GM21529 (cell line): Measurements from ENCODE around the gene ADSL.
"Not testable (repeated sequence)": the region's sequence is repeated elsewhere in the genome, so short reads cannot be mapped to it uniquely, and the experiment has no call there.

Experiments
- ATAC-seq: cut with Tn5 transposase; IDR thresholded peaks from one replicate; pipeline ENCODE4 v1.9.1; 2021; ENCODE audit not compliant: unreplicated experiment

Gene ADSL

GRCh38 chr22:40346185-40347118, at the start of gene ADSL:
ADSL (plus strand) TSS chr22:40346500; CDS start chr22:40346559, 59 bp downstream.
- ATAC-seq: peak; percentile 82

- no peak for ATAC-seq
These were observed 46.0 kb upstream of the ADSL start for GRCh38 chr22:40300316-40300715.

- ATAC-seq: peak; percentile 73
These were observed 45.2 kb upstream of the ADSL start for GRCh38 chr22:40300884-40301672.

GRCh38 chr22:40302149-40302548, 44.2 kb upstream of the ADSL start:
- no peak for ATAC-seq

GRCh38 chr22:40305625-40306024, 40.7 kb upstream of the ADSL start:
- ATAC-seq: no peak

- ATAC-seq: no peak
These were observed 37.2 kb upstream of the ADSL start for GRCh38 chr22:40308999-40309573.

DNA sequence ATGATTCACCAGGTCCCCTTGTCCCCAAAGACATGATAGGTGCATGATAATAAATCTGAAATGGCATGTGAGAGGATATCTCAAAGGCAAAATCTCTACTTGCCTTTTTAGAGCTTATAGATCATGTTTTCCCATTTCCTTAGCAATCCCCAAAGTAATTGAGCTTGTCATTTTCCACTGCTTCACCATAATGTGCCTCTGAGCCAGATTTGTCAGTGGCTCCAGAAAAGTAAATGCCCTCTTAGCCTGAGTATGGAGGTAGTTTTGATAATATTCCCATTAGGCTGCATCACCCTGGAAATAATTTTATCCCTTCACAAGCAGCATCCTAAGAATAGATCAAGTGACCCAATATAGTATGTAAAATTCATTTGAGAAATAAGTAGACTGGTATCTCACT, 36.7 kb upstream of the ADSL start:
- ATAC-seq: no peak

- no peak for ATAC-seq
These were observed 36.1 kb upstream of the ADSL start for GRCh38 chr22:40310081-40310767.

DNA sequence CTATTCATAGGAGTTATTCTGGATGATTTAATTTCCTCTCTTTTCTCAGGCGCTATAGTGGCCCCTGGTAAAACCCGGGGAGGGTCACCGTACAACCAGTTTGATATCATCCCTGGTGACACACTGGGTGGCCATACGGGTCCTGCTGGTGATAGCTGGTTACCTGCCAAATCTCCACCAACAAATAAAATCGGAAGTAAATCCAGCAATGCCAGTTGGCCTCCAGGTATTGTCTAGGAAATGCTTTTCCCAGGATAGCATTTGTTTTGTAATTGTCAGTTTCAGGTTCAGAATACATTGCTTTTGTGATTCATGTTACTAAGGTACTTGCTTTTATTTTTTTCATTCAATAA, 35.6 kb upstream of the ADSL start:
- ATAC-seq: no peak

- not testable (repeated sequence) for ATAC-seq
These were observed 34.7 kb upstream of the ADSL start for GRCh38 chr22:40311646-40312045.

GRCh38 chr22:40312050-40312449, 34.2 kb upstream of the ADSL start:
- no peak for ATAC-seq

DNA sequence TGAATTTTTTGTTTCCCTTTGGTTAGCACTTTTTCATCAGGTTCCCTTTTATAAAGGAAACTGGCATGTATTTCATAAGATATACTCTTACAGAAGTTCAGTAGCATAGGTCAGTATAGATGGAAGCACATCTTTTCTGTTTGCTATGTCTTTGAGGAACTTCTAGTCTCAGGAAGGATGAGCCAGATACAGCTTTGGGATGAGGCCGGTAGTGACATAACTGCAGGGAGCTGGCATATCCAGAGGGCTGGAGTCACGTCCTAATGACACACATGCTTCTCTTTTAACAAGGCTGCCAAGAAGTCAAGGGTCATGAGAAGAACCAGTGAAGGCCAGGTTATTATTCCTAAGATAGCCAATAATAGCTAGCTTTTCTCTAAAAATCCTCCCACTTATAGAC, 33.3 kb upstream of the ADSL start:
- no peak for ATAC-seq

GRCh38 chr22:40314041-40314440, 32.3 kb upstream of the ADSL start:
- ATAC-seq: no peak

DNA sequence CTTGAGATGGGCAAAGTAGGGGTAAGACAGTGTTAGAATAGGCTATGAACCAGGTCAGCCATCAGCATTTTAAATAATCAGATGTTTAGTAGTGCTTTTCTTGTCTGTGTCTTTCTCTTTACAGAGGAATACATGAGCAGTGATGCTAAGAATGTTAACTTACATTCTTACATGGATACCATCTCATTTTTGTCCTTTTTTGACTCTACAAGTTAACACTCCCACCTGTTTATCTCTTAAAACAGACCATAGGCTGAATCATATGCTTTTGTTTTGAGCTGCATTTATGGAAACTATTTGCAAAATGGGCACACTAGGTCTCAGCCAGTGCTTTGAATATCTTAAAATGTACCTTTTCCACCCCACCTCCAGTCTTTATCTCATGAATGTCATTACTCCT, 25.6 kb upstream of the ADSL start:
- no peak for ATAC-seq

GRCh38 chr22:40322021-40322420, 24.3 kb upstream of the ADSL start:
- ATAC-seq: no peak

DNA sequence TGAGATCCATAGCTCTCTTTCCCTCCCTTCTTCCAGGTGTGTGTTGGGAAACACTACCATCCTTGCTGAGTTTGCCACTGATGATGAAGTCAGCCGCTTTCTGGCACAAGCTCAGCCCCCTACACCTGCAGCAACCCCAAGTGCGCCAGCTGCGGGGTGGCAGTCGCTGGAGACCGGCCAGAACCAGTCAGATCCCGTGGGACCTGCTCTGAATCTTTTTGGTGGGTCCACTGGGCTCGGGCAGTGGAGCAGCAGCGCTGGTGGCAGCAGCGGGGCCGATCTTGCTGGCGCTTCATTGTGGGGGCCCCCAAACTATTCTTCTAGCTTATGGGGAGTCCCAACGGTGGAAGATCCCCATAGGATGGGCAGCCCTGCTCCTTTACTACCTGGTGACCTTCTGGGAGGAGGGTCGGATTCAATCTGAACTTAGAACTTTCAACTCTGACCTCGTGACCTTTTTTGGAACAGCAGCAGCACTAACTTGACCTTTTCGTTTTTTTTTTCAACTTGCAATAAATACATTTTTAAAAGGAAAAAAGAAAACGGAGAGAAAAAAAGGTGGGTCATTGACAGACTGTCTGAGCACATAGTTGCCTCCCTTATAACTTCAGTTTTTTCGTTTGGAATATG, 23.4 kb upstream of the ADSL start:
- no peak for ATAC-seq

DNA sequence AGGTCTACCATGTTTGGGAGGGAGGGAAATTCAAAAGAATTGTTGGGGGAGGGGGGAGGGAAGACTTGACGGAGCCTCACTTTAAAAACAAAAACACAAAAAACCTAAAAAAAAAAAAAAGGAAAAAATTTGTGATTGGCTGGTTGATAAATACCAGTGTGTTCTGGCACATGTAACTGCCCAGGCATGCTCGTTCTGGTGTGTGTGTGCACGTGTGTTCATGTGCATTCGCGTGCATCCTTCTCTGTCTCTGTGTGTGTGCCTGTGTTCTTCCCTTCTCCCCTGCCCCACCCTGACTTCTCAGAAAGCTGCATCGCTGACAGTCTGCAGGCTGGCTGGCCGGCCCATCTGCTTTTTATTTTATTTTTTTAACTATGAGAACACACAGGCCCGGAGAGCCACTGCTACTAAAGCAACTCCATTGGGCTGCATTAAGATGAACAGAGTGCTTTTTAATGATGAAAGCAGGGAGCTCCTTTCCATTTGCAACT, 22.6 kb upstream of the ADSL start:
- no peak for ATAC-seq

- no peak for ATAC-seq
These were observed 21.6 kb upstream of the ADSL start for GRCh38 chr22:40324468-40325305.

DNA sequence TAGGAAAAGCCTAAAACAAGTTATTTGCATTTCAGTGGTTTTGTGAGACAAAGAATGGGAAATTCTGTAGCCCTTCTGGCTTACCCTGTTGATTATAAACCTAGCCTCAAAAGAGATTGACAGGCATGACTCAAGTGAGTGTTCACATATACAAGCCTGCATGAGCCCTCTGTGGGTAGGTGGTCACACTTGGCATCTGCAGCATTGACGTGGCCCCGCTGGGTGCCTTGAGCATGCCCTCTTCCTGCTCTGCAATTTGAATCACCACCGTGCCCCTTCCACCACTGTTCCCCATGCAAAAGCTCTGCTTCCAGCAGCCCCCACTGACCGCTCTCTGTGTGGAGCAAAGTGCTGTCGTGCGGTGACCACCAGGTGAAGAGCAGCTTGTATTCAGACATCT, 21.0 kb upstream of the ADSL start:
- no peak for ATAC-seq
